HEK293 (cell line): ENCODE results near the gene ADCY4.

Source experiments
- REST ChIP-seq: fragments of 450-650 bp; formaldehyde crosslinking; IDR thresholded peaks from 2 replicates; pipeline ENCODE4 v1.5.1; 2016; ENCODE audit warnings: missing biosample characterization, missing genetic modification characterization
- SETDB1 ChIP-seq: IDR thresholded peaks from one replicate; pipeline ENCODE4 v1.6.1; 2017; ENCODE audit warnings: mild to moderate bottlenecking, low read length, moderate library complexity, mixed read lengths; ENCODE audit not compliant: insufficient read length
- ZBTB10 ChIP-seq: fragments of 450-650 bp; formaldehyde crosslinking; IDR thresholded peaks from 2 replicates; pipeline ENCODE4 v1.5.1; 2016; ENCODE audit warnings: missing biosample characterization, missing genetic modification characterization
- ZBTB17 ChIP-seq: fragments of 450-650 bp; formaldehyde crosslinking; IDR thresholded peaks from 2 replicates; pipeline ENCODE4 v1.5.1; 2016; ENCODE audit warnings: missing biosample characterization, missing genetic modification characterization
- ZBTB26 ChIP-seq: fragments of 450-650 bp; formaldehyde crosslinking; optimal IDR thresholded peaks from 2 replicates; pipeline ENCODE3; 2016; ENCODE audit warnings: missing biosample characterization, mild to moderate bottlenecking, missing genetic modification characterization
- ZNF302 ChIP-seq: fragments of 450-650 bp; formaldehyde crosslinking; IDR thresholded peaks from 2 replicates; pipeline ENCODE4 v1.5.1; 2016; ENCODE audit warnings: missing biosample characterization, missing genetic modification characterization, low read depth
- ZNF398 ChIP-seq: fragments of 450-650 bp; formaldehyde crosslinking; IDR thresholded peaks from 2 replicates; pipeline ENCODE4 v1.5.1; 2017; ENCODE audit warnings: missing biosample characterization, missing genetic modification characterization
- ZNF585B ChIP-seq: fragments of 450-650 bp; formaldehyde crosslinking; IDR thresholded peaks from 2 replicates; pipeline ENCODE4 v1.5.1; 2016; ENCODE audit warnings: missing biosample characterization, missing genetic modification characterization
- ZSCAN4 ChIP-seq: fragments of 450-650 bp; formaldehyde crosslinking; IDR thresholded peaks from 2 replicates; pipeline ENCODE4 v1.5.1; 2017; ENCODE audit warnings: missing biosample characterization, missing genetic modification characterization
- TF ChIP-seq, protein P1 (sequence below): fragments of 450-650 bp; formaldehyde crosslinking; IDR thresholded peaks from 2 replicates; pipeline ENCODE4 v1.5.1; 2016; ENCODE audit warnings: missing biosample characterization, missing genetic modification characterization

DNA sequence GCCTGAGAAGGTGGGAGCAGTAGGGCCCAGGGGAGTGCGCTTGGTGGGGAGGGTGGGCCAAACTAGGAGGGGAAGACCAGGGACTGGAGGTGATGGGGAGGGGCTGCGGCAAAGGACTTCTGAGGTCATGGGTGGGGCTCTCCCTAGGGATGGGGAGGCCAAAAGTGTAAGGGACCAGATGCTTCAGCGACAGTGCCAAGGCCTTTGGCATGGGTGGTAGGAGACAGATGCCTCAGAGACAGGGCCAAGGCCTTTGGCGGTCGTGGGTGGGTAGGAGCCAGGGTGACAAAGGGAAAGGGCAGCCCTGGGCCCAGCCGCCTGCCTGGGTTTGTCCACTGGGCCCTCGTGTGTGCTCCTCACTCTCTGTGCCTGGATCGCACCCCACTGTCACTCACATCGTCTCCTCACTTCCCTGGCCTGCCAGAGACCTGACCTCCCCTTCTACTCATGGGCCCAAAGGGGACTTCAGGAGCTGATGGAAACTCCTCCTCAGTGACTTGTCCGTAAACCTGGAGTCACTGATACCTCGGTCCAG is 50.3 kb downstream of the ADCY4 start:
- TF ChIP-seq, protein P1, sequence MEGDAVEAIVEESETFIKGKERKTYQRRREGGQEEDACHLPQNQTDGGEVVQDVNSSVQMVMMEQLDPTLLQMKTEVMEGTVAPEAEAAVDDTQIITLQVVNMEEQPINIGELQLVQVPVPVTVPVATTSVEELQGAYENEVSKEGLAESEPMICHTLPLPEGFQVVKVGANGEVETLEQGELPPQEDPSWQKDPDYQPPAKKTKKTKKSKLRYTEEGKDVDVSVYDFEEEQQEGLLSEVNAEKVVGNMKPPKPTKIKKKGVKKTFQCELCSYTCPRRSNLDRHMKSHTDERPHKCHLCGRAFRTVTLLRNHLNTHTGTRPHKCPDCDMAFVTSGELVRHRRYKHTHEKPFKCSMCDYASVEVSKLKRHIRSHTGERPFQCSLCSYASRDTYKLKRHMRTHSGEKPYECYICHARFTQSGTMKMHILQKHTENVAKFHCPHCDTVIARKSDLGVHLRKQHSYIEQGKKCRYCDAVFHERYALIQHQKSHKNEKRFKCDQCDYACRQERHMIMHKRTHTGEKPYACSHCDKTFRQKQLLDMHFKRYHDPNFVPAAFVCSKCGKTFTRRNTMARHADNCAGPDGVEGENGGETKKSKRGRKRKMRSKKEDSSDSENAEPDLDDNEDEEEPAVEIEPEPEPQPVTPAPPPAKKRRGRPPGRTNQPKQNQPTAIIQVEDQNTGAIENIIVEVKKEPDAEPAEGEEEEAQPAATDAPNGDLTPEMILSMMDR (tag by site-specific recombination) = no peak
- no peak for TF ChIP-seq ZBTB17 (tag by site-specific recombination)
- TF ChIP-seq ZNF302 (tag by site-specific recombination) = no peak
- TF ChIP-seq REST (tag by site-specific recombination) = no peak
- no peak for TF ChIP-seq ZNF398
- no peak for TF ChIP-seq ZBTB10 (tag by site-specific recombination)
- no peak for TF ChIP-seq ZNF585B (tag by site-specific recombination)
- TF ChIP-seq ZSCAN4 (tag by site-specific recombination) = no peak
- no peak for TF ChIP-seq ZBTB26 (tag by site-specific recombination)
- TF ChIP-seq SETDB1 = no peak
